Muscle layer of colon (tissue), 2 donors: Measurements from ENCODE around the gene FAF1.

Experiments used
- H3K27ac ChIP-seq: one replicate; pipeline ENCODE4 v1.7.0; 2013; ENCODE audit warnings: low read depth, mild to moderate bottlenecking, low read length, moderate library complexity
- H3K27me3 ChIP-seq, 2 donors: one replicate each; pipeline ENCODE4 v1.7.0; 2013; ENCODE audit warnings: low read length in 2 of 2, mild to moderate bottlenecking in 2 of 2; ENCODE audit not compliant: insufficient read depth in 2 of 2, control insufficient read depth in 1 of 2
- H3K36me3 ChIP-seq: one replicate; pipeline ENCODE4 v1.7.0; 2013; ENCODE audit warnings: mild to moderate bottlenecking, low read length; ENCODE audit not compliant: insufficient read depth
- H3K4me1 ChIP-seq: one replicate; pipeline ENCODE4 v1.7.0; 2013; ENCODE audit warnings: mild to moderate bottlenecking, low read length; ENCODE audit not compliant: insufficient read depth
- H3K4me3 ChIP-seq, 2 donors: one replicate each; pipeline ENCODE4 v1.7.0; 2013; ENCODE audit warnings: low read length in 2 of 2, low read depth in 1 of 2, mild to moderate bottlenecking in 1 of 2, moderate library complexity in 1 of 2
- H3K9ac ChIP-seq: one replicate; pipeline ENCODE4 v1.7.0; 2013; ENCODE audit warnings: low read length
- H3K9me3 ChIP-seq: one replicate; pipeline ENCODE4 v1.7.0; 2013; ENCODE audit warnings: mild to moderate bottlenecking, low read length
- donor health status: abdominal sarcoma.
- donor health status: Adenocarcinoma of cecum.

The FAF1 gene

DNA sequence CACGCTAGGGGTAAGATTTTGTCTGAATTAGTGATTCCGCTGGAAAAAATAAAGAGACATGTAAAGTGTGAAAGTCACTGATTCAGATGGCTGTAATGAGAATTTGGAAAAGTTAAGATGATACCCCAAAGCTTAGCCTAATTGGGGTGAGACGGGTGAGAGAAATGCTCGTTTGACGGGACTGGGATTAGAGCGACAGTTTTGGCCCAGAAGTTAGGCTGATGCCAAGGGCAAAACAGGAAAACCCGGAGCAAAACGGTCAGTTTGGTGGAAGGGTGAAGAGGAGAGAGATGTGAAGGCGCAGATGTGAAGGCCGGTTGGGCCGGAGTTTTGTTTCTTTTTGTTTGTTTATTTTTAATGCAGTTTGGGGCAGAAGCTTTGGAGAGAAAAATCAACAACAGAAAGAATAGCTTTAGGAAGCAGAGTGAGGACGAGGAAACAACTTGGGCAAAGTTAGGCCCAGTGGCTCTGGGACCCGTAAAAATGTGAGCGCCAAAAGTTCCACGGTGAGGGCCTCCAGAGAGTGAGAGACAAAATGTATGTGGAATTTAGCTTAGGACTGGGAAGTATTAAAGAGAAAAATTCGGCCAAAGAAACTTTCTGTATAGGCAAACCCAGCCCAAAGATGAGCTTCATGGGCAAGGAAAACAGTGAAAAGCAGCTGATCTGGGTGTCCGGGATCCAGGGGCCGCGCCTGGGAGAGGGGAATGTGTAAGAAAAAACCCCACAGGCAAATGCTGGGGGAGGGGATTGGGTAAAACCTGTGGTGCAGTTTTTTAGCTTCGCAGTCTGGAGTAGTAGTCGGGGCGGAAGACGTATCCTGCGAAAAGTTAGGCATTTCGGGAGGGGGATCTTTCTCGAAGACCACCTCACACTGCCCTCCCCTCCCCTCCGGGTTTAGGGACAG is 538.0 kb downstream of the FAF1 start:
- no peak overlapping the region for H3K9ac ChIP-seq
- peaks cover 85 to 97% of the 10 kb centered on the region in 2 donors for H3K27me3 ChIP-seq
- no peaks in the 10 kb centered on the region for H3K36me3 ChIP-seq
- H3K4me3 ChIP-seq: no peak overlapping the region
- H3K4me1 ChIP-seq: peaks cover 28% of the 10 kb centered on the region
- H3K27ac ChIP-seq: no peak overlapping the region
- no peaks in the 10 kb centered on the region for H3K9me3 ChIP-seq

DNA sequence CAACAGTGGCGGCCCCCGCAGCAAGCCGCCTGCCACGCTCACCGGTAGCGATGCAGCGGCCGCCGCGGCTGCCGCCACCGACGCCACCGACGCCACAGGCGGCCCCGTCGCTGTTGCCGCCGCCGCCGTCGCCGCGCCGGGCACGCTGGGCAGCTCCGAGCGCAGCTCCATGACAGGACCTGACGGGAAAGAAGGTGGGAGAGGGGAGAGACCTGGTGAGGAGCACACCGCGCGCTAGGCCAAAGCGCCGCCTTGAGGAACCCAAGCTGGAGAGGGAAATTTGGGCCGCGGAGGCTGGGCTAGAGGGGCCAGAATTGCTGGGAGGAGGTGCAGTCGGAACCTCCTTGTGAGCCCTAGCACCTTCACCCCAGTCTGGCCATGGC is 538.7 kb downstream of the FAF1 start:
- peaks cover 87 to 97% of the 10 kb centered on the region in 2 donors for H3K27me3 ChIP-seq

DNA sequence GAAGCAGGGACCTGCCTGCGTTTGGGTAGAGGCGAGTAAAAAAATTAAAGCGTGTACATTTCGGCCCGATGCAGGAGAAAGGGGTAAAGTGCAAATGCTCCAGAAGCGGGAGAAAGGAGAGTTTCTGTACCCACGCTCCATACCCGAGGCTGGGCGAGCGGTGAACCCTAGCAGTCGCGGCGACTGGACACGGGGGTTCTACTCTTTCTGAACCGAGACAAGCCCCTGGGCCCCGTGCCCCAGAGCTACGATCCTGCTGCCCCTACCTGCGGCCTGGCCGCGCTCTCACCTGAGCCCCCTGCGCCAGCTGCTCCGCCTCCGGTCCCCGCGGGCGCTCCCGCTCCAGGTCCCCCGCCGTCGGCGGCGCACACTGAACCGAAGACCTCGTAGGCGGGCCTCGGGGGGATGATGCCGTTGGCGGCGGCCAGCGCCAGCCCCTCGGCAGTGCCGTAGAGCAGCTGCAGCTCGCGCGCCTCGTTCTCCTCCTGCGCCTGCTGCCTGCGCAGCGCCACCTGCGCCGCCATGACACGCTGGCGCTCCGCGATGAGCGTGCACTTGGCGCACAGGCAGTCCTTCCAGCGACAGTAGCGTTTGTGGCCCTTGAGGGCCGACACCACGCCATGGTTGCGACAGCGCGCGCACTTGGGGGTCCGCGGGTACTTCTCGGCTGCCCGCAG is 539.2 kb downstream of the FAF1 start:
- H3K4me3 ChIP-seq: no peak overlapping the region
- H3K36me3 ChIP-seq: no peaks in the 10 kb centered on the region
- peaks cover 36% of the 10 kb centered on the region for H3K4me1 ChIP-seq
- no peak overlapping the region for H3K9ac ChIP-seq
- no peak overlapping the region for H3K27ac ChIP-seq
- peaks cover 81 to 97% of the 10 kb centered on the region in 2 donors for H3K27me3 ChIP-seq
- H3K9me3 ChIP-seq: no peaks in the 10 kb centered on the region

More for the DNA sequence above, 538.7 kb downstream of the FAF1 start:
- Histone ChIP-seq H3K27ac (no peak overlapping the region), H3K9ac (no peak overlapping the region), H3K36me3 (no peaks in the 10 kb centered on the region), H3K9me3 (no peaks in the 10 kb centered on the region), H3K4me1 (peaks cover 35% of the 10 kb centered on the region), H3K4me3 (no peak overlapping the region)

DNA sequence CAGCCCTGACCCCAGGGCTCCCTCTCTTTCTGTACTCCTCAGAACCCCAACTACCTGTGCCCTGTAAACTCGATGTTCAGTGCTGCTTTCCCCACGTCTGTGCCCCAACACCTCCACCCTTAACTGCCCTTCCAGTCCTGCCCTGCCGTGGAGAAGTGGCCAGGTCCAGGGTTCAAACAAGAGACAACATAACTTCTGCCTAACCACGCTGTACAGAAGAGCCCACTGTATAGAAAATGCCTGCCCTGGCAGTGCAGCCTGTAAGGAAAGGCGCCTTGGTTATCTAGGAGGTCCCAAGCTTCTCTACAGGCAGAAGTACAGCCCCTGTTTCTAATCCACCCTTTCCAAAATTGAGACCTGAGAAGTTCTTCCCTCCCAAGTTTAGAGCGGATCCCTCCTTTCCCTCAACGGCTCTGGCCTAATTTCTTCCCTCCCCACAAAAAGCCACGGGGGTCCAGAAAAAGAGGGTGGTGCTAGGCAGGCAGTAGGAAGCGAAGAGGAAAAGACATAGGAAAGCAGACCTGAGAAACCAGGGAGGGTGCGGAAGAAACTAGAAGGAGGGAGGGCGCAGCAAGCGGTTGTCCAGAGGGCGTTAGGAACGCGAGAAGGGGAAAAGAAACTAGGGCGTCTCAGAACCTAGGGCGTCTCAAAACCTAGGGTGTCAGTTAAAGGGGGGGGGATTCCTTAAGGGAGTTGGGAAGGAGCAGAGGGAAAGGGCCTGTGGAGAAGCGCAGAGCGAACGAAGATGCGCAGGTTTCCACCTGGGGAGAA is 540.0 kb downstream of the FAF1 start:
- H3K4me3 ChIP-seq: no peak overlapping the region
- H3K36me3 ChIP-seq: no peaks in the 10 kb centered on the region
- no peak overlapping the region for H3K9ac ChIP-seq
- no peaks in the 10 kb centered on the region for H3K9me3 ChIP-seq
- H3K27ac ChIP-seq: no peak overlapping the region
- peaks cover 74 to 97% of the 10 kb centered on the region in 2 donors for H3K27me3 ChIP-seq
- H3K4me1 ChIP-seq: peaks cover 32% of the 10 kb centered on the region

DNA sequence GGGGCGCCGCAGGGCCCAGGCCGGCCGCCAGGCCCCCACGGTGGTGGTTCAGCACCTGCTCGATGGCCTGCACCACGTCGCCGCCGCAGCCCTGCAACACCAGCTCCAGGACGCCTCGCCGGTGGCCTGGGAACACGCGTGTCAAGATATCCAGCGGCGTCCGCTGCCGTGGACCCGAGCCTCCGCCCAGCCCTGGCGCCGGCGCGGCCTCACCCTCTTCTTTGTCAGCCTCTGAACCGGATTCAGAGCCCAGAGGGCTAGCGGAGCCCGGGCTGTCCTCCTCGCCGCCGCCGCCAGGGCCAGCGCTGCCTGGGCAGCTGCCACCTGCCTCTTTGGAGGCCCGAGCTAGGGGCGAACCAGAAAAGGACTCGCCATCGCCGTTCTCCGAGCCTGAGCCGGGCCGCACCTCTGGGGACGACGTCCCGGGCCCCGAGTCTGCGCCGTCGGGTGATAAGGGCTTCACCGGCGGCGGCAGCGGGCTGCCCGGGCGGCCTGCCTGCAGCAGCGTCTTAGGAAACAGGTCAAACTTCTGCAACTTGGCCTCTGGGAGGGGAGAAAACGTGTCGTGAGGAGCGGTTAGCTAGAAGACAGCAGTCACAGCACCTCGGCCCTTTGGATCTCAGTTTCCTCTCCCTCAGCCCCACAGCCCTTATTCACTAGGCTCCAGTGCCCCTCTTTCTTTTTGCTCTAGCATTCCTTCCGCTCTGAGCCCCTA is 540.7 kb downstream of the FAF1 start:
- Histone ChIP-seq H3K36me3 (no peaks in the 10 kb centered on the region), H3K9me3 (no peaks in the 10 kb centered on the region), H3K4me1 (peaks cover 25% of the 10 kb centered on the region), H3K4me3 (no peak overlapping the region), H3K9ac (no peak overlapping the region), H3K27ac (no peak overlapping the region), H3K27me3 (peaks cover 67 to 96% of the 10 kb centered on the region in 2 donors)

DNA sequence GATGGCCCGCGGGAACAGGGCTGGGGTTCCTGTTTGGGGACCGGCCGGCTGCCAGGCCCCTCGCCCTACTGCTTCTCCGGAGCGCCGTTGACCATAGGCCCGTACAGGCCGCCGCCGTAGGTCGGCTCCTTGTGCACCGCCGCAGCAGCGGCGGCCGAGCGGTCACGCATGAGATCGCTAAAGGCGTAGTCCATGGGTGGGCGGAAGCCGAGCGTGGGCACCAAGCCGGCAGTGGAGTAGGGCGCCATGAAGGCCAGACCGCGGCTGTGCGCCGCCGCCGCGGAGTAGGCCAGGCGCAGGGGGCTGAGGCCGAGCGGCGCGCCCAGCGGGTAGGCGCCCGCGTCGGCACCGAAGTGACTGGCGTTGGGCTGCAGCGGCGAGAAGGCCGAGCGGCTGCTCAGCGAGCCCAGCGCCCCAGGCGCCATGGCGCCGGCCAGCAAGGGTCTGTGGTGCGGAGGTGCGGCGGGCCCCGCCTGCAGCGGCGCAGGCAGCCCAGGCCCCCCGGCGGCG is 541.4 kb downstream of the FAF1 start:
- peaks cover 61 to 89% of the 10 kb centered on the region in 2 donors for H3K27me3 ChIP-seq
- H3K36me3 ChIP-seq: no peaks in the 10 kb centered on the region
- H3K9me3 ChIP-seq: no peaks in the 10 kb centered on the region
- peaks cover 22% of the 10 kb centered on the region for H3K4me1 ChIP-seq
- H3K9ac ChIP-seq: no peak overlapping the region
- H3K27ac ChIP-seq: no peak overlapping the region
- H3K4me3 ChIP-seq: peak overlapping the region in 1 of 2 donors; percentile 32

DNA sequence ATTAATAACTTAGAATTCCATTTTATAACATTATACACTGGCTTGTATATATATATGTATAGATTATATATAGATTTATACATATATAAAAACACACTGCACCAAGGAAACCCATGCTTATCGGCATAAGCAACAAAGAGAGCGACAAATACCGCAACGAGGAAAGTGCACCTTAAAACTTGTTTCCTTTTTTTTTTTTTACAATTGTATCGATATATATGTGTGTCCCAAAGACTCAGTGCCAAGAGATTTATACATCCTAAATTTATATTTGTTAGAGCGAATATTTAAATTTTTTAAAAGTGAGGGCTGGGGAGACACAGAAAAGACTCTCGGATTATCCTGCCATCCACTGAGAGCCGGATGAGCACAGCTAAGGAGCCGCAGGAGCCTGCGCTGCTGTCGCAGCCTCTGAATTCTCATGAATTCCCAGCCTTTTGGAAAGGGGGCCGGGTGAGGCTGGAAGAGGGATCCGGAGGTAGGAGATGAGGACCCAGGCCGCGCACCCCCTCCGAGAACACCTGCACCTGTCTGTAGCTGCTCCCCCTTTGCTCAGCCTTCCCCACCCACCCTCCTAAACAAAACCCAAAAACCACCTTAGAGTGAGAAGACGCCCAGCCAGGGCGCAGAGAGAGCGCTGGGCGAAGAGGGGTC is 542.0 kb downstream of the FAF1 start:
- no peaks in the 10 kb centered on the region for H3K36me3 ChIP-seq
- H3K9me3 ChIP-seq: no peaks in the 10 kb centered on the region
- H3K9ac ChIP-seq: no peak overlapping the region
- peaks cover 57 to 84% of the 10 kb centered on the region in 2 donors for H3K27me3 ChIP-seq
- peak overlapping the region in 1 of 2 donors; percentile 32 for H3K4me3 ChIP-seq
- H3K27ac ChIP-seq: no peak overlapping the region
- peaks cover 16% of the 10 kb centered on the region for H3K4me1 ChIP-seq

DNA sequence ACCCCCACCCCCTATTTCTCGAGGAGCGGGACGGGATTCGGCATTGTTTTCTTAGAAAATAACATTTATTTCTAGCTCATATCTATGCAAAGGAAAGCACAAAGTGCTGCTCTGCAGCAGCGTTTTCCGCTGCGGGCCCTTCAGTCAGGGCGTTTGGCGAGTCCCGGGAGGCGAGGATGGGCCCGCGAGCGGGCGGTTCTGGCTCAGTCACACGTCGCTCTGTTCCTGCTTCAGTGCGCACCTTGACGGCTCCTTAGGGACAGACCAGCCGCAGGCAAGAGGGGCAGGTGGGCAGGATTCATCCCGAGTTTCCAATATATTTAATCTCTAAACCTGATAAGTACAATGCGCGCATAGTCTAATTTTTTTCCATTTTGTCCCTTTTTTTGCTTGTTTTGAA is 542.6 kb downstream of the FAF1 start:
- Histone ChIP-seq H3K4me1 (peaks cover 11% of the 10 kb centered on the region), H3K4me3 (no peak overlapping the region)

DNA sequence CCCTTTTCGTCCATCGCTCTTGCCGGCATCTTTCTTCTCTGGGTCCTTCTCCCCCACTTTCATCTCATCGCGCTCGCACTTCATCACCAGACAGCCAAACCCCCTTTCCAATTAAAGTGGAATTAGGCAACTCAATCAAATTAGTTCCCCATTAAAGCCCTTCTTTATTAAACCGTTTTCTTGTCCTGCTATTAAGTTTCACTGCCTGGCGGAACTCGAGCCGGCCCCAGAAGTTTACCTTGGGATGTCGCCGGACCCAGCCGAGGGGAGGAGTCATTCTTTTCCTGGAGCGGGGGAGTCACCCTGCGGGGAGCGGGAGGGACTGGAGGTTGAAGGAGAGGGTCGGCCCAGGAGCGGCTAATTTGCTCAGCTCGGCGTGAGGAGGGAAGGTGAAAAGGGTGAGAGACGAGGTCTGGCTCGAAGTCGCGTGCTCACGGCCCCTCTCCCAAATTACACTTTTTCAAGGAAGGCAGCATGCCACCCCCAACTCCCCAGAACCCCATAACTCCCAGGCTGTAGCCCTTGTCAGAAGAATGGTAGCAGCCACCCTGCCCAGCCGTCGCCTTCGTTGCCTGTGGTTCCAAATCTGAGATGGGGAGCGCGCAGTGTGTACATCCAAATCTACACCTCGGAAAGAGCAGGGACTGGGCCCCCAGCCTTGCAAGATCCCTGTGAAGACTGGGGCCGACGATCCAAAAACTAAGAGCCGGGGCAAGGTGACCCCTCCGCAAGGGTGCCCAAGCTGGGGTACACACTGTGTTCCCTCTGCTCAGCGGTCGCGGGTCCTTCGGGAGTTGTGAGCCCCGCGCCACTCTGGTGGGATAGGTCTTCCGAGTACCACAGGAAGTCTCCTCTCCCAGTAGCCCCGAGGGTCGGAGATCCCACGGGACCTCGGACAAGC is 543.3 kb downstream of the FAF1 start:
- Histone ChIP-seq H3K36me3 (no peaks in the 10 kb centered on the region), H3K9me3 (no peaks in the 10 kb centered on the region), H3K9ac (no peak overlapping the region), H3K4me3 (no peak overlapping the region), H3K27me3 (peaks cover 44 to 71% of the 10 kb centered on the region in 2 donors), H3K27ac (no peak overlapping the region), H3K4me1 (peaks cover 9% of the 10 kb centered on the region)

More for the DNA sequence above, 542.6 kb downstream of the FAF1 start:
- no peaks in the 10 kb centered on the region for H3K36me3 ChIP-seq
- H3K27me3 ChIP-seq: peaks cover 51 to 78% of the 10 kb centered on the region in 2 donors
- H3K27ac ChIP-seq: no peak overlapping the region
- no peaks in the 10 kb centered on the region for H3K9me3 ChIP-seq
- no peak overlapping the region for H3K9ac ChIP-seq

DNA sequence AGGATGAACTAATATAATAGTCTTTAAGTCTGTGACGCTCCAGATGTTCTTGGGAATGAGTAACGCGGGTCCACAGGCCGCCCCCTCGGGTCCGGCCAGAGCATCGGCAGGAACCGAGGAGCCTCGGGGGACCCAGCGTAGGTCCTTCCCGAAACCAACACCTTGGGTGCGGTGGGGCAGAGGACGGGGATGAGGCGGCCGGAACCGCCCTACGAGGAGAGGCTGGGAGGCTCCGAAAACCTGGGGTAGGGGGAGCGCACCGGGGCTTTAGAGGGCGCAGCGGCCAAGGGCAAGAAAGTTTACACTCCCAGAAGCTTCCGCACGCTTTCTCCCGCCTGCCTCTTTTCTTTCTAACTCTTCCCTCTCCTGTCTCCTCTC is 543.9 kb downstream of the FAF1 start:
- H3K4me1 ChIP-seq: peaks cover 9% of the 10 kb centered on the region
- H3K9me3 ChIP-seq: no peaks in the 10 kb centered on the region
- H3K4me3 ChIP-seq: no peak overlapping the region
- H3K36me3 ChIP-seq: no peaks in the 10 kb centered on the region
- H3K27me3 ChIP-seq: peaks cover 37 to 68% of the 10 kb centered on the region in 2 donors
- no peak overlapping the region for H3K27ac ChIP-seq
- no peak overlapping the region for H3K9ac ChIP-seq
